ENCODE data around the gene PVALB. TPM values are rescaled to one million over a fixed set of nuclear protein-coding genes. Genes with fewer than 3 reads are reported as not detected.

PVALB gene
- total and polyA plus RNA-seq, 3 donors from 2014 or later: 2.3 to 3.0 TPM; not detected in 1

GRCh38 chr22:36770513-36771231 lies 46.2 kb downstream of the PVALB start:
- Histone ChIP-seq H3K4me3 (no peak overlapping the region), H3K9me3 (no peaks in the 10 kb centered on the region), H3K27me3 (no peaks in the 10 kb centered on the region), H3K36me3 (ENCODE audit: low read depth, missing control alignments) (no peaks in the 10 kb centered on the region), H3K4me1 (no peaks in the 10 kb centered on the region), H3K27ac (no peak overlapping the region)
- intact Hi-C loops (cut with DNase I; ENCODE audit: low total_unique reads): no loop called here
- no peak for DNase-seq
- 52 to 59% methylated on average over 9 to 11 of the region's 11 CpGs for WGBS, 2 donors
- TF ChIP-seq POLR2A (IDR thresholded peaks at IDR 0.05) (no peak), CTCF (IDR thresholded peaks at IDR 0.05) (no peak)

- intact Hi-C loops (cut with DNase I; ENCODE audit: low total_unique reads): no loop called here
Measured at GRCh38 chr22:36769541-36770512, 47.0 kb downstream of the PVALB start.

GRCh38 chr22:36768616-36769015 lies 48.2 kb downstream of the PVALB start:
- intact Hi-C loops (cut with DNase I; ENCODE audit: low total_unique reads): no loop called here
- Histone ChIP-seq H3K9me3 (no peaks in the 10 kb centered on the region), H3K4me3 (no peak overlapping the region), H3K27me3 (no peaks in the 10 kb centered on the region), H3K36me3 (ENCODE audit: low read depth, missing control alignments) (no peaks in the 10 kb centered on the region), H3K4me1 (no peaks in the 10 kb centered on the region), H3K27ac (no peak overlapping the region)
- no peak for TF ChIP-seq CTCF (IDR thresholded peaks at IDR 0.05)
- TF ChIP-seq POLR2A (IDR thresholded peaks at IDR 0.05): no peak
- DNase-seq: no peak
- 93 to 94% methylated on average over 13 of the region's 13 CpGs for WGBS, 2 donors

More at GRCh38 chr22:36769541-36770512, 47.0 kb downstream of the PVALB start:
- H3K9me3 ChIP-seq: no peaks in the 10 kb centered on the region
- 71 to 79% methylated on average over 23 of the region's 23 CpGs for WGBS, 2 donors
- no peaks in the 10 kb centered on the region for H3K27me3 ChIP-seq
- no peaks in the 10 kb centered on the region for H3K36me3 ChIP-seq (ENCODE audit: low read depth, missing control alignments)
- TF ChIP-seq POLR2A (IDR thresholded peaks at IDR 0.05) (no peak), CTCF (IDR thresholded peaks at IDR 0.05) (no peak)
- DNase-seq: no peak
- H3K4me1 ChIP-seq: no peaks in the 10 kb centered on the region
- no peak overlapping the region for H3K4me3 ChIP-seq
- H3K27ac ChIP-seq: no peak overlapping the region

- TF ChIP-seq CTCF (IDR thresholded peaks at IDR 0.05) (no peak), POLR2A (IDR thresholded peaks at IDR 0.05) (no peak)
- H3K27ac ChIP-seq: no peak overlapping the region
- H3K9me3 ChIP-seq: no peaks in the 10 kb centered on the region
- no peaks in the 10 kb centered on the region for H3K36me3 ChIP-seq (ENCODE audit: low read depth, missing control alignments)
- no peak overlapping the region for H3K4me3 ChIP-seq
- 97 to 98% methylated on average over 5 of the region's 5 CpGs for WGBS, 2 donors
- no peak for DNase-seq
- no peaks in the 10 kb centered on the region for H3K4me1 ChIP-seq
- intact Hi-C loops (cut with DNase I; ENCODE audit: low total_unique reads): no loop called here
- no peaks in the 10 kb centered on the region for H3K27me3 ChIP-seq
Measured at GRCh38 chr22:36768141-36768540, 48.7 kb downstream of the PVALB start.

All from testis (tissue), 3 donors.